ENCODE results near the gene SLC35E3. TPM values are rescaled to one million over a fixed set of nuclear protein-coding genes. Genes with fewer than 3 reads are reported as not detected.

Gene SLC35E3
- total RNA-seq, 1 donor from 2014 or later, result 14.6 TPM

GRCh38 chr12:68784015-68784414 lies 38.0 kb downstream of the SLC35E3 start:
- Histone ChIP-seq H3K9me3 (ENCODE audit: insufficient read depth, low read depth, low read length) (no peaks in the 10 kb centered on the region), H3K79me2 (ENCODE audit: insufficient read depth, low read length) (no peaks in the 10 kb centered on the region), H3K4me2 (ENCODE audit: low read length) (no peak overlapping the region), H3K9ac (ENCODE audit: low read length) (no peak overlapping the region), H3K27ac (ENCODE audit: low read depth, low read length) (no peak overlapping the region), H4K20me1 (ENCODE audit: insufficient read depth, low read length) (no peaks in the 10 kb centered on the region), H2AFZ (ENCODE audit: low read depth, low read length) (no peak overlapping the region), H3K36me3 (ENCODE audit: insufficient read depth, low read length) (no peaks in the 10 kb centered on the region), H3K4me1 (ENCODE audit: insufficient read depth, low read length) (peaks cover 3% of the 10 kb centered on the region), H3K4me3 (ENCODE audit: insufficient read depth, low read depth, low read length) (no peak overlapping the region), H3K27me3 (ENCODE audit: insufficient read depth, low read length) (no peaks in the 10 kb centered on the region)
- FAIRE-seq (no peak), DNase-seq (ENCODE audit: low read depth) (no peak)
- Mint-ChIP-seq H3K9me3 (ENCODE audit: unreplicated experiment) (no peaks in the 10 kb centered on the region), H3K27me3 (ENCODE audit: low read depth, unreplicated experiment) (no peaks in the 10 kb centered on the region), H3K36me3 (ENCODE audit: low read depth, unreplicated experiment) (peaks cover 3% of the 10 kb centered on the region), H3K4me1 (ENCODE audit: low read depth, unreplicated experiment) (peaks cover 32% of the 10 kb centered on the region), H3K27ac (ENCODE audit: unreplicated experiment) (peak overlapping the region; percentile 34), H3K4me3 (ENCODE audit: unreplicated experiment) (no peak overlapping the region)
- no peak for TF ChIP-seq CTCF (IDR thresholded peaks at IDR 0.05; ENCODE audit: insufficient read depth, low read depth, low read length)
- no peak for TF ChIP-seq EZH2 (IDR thresholded peaks at IDR 0.05; ENCODE audit: insufficient read depth, low read length)

GRCh38 chr12:68785358-68785757 lies 39.4 kb downstream of the SLC35E3 start:
- H3K4me2 ChIP-seq (ENCODE audit: low read length), result no peak overlapping the region
- H3K27ac Mint-ChIP-seq (ENCODE audit: unreplicated experiment), result no peak overlapping the region
- no peaks in the 10 kb centered on the region for H3K79me2 ChIP-seq (ENCODE audit: insufficient read depth, low read length)
- FAIRE-seq, result no peak
- H3K27ac ChIP-seq (ENCODE audit: low read depth, low read length), result no peak overlapping the region
- DNase-seq (ENCODE audit: low read depth), result no peak
- TF ChIP-seq CTCF (IDR thresholded peaks at IDR 0.05; ENCODE audit: insufficient read depth, low read depth, low read length) (no peak), EZH2 (IDR thresholded peaks at IDR 0.05; ENCODE audit: insufficient read depth, low read length) (no peak)
- no peaks in the 10 kb centered on the region for H4K20me1 ChIP-seq (ENCODE audit: insufficient read depth, low read length)
- H2AFZ ChIP-seq (ENCODE audit: low read depth, low read length), result no peak overlapping the region
- H3K4me1 ChIP-seq (ENCODE audit: insufficient read depth, low read length), result peaks cover 3% of the 10 kb centered on the region
- no peak overlapping the region for H3K4me3 ChIP-seq (ENCODE audit: insufficient read depth, low read depth, low read length)
- H3K36me3 Mint-ChIP-seq (ENCODE audit: low read depth, unreplicated experiment), result peaks cover 3% of the 10 kb centered on the region
- no peaks in the 10 kb centered on the region for H3K27me3 ChIP-seq (ENCODE audit: insufficient read depth, low read length)
- no peaks in the 10 kb centered on the region for H3K9me3 ChIP-seq (ENCODE audit: insufficient read depth, low read depth, low read length)
- H3K9me3 Mint-ChIP-seq (ENCODE audit: unreplicated experiment), result no peaks in the 10 kb centered on the region
- H3K27me3 Mint-ChIP-seq (ENCODE audit: low read depth, unreplicated experiment), result no peaks in the 10 kb centered on the region
- H3K9ac ChIP-seq (ENCODE audit: low read length), result no peak overlapping the region
- no peak overlapping the region for H3K4me3 Mint-ChIP-seq (ENCODE audit: unreplicated experiment)
- H3K36me3 ChIP-seq (ENCODE audit: insufficient read depth, low read length), result no peaks in the 10 kb centered on the region
- H3K4me1 Mint-ChIP-seq (ENCODE audit: low read depth, unreplicated experiment), result peaks cover 35% of the 10 kb centered on the region

- FAIRE-seq, result no peak
- Mint-ChIP-seq H3K4me3 (ENCODE audit: unreplicated experiment) (no peak overlapping the region), H3K27me3 (ENCODE audit: low read depth, unreplicated experiment) (no peaks in the 10 kb centered on the region), H3K36me3 (ENCODE audit: low read depth, unreplicated experiment) (peaks cover 3% of the 10 kb centered on the region), H3K9me3 (ENCODE audit: unreplicated experiment) (no peaks in the 10 kb centered on the region), H3K4me1 (ENCODE audit: low read depth, unreplicated experiment) (peaks cover 31% of the 10 kb centered on the region), H3K27ac (ENCODE audit: unreplicated experiment) (no peak overlapping the region)
- TF ChIP-seq EZH2 (IDR thresholded peaks at IDR 0.05; ENCODE audit: insufficient read depth, low read length), result no peak
- TF ChIP-seq CTCF (IDR thresholded peaks at IDR 0.05; ENCODE audit: insufficient read depth, low read depth, low read length), result no peak
- peaks cover 3% of the 10 kb centered on the region for H3K4me1 ChIP-seq (ENCODE audit: insufficient read depth, low read length)
- H2AFZ ChIP-seq (ENCODE audit: low read depth, low read length), result no peak overlapping the region
- H3K36me3 ChIP-seq (ENCODE audit: insufficient read depth, low read length), result no peaks in the 10 kb centered on the region
- H3K27ac ChIP-seq (ENCODE audit: low read depth, low read length), result no peak overlapping the region
- H3K9ac ChIP-seq (ENCODE audit: low read length), result no peak overlapping the region
- no peak overlapping the region for H3K4me2 ChIP-seq (ENCODE audit: low read length)
- H3K9me3 ChIP-seq (ENCODE audit: insufficient read depth, low read depth, low read length), result no peaks in the 10 kb centered on the region
- no peaks in the 10 kb centered on the region for H3K79me2 ChIP-seq (ENCODE audit: insufficient read depth, low read length)
- H4K20me1 ChIP-seq (ENCODE audit: insufficient read depth, low read length), result no peaks in the 10 kb centered on the region
- no peaks in the 10 kb centered on the region for H3K27me3 ChIP-seq (ENCODE audit: insufficient read depth, low read length)
- H3K4me3 ChIP-seq (ENCODE audit: insufficient read depth, low read depth, low read length), result no peak overlapping the region
- DNase-seq (ENCODE audit: low read depth), result no peak
These were observed 39.8 kb downstream of the SLC35E3 start for GRCh38 chr12:68785823-68786222.
